GM12878 (cell line): ENCODE results near the gene OR6B3. TPM values are rescaled to one million over a fixed set of nuclear protein-coding genes. Genes with fewer than 3 reads are reported as not detected.

Experiments used
- ATAC-seq: fragments of 200-7000 bp; cut with Tn5 transposase; 3 replicates; pipeline ENCODE4 v1.9.1; 2020; ENCODE audit warnings: mild to moderate bottlenecking, moderate library complexity
- BruUV-seq: library from RNA; stranded (reverse); fragments of 400-500 nt; replicated peaks from 2 replicates; lab custom pipeline; 2021; lab: Mats Ljungman, UMichigan
- CTCF ChIA-PET: fragments of 300-600 bp; sonication (Branson Sonifier 250); formaldehyde crosslinking; extraction: SDS; loops from one replicate; lab custom pipeline; 2021; ENCODE audit warnings: inconsistent platforms; lab: Yijun Ruan, JAX
- POLR2A ChIA-PET: fragments of 350-600 bp; formaldehyde crosslinking; extraction: SDS; loops from one replicate; lab custom pipeline; 2021; ENCODE audit warnings: inconsistent platforms; lab: Charles Lee
- RAD21 ChIA-PET: fragments of 300-600 bp; sonication (Branson Sonifier 250); formaldehyde crosslinking; loops from one replicate; lab custom pipeline; 2023; ENCODE audit warnings: antibody characterized with exemption; ENCODE audit not compliant: unreplicated experiment; lab: Charles Lee
- SMC1A ChIA-PET: fragments of 300-600 bp; sonication (Branson Sonifier 250); formaldehyde crosslinking; loops from one replicate; lab custom pipeline; 2023; ENCODE audit not compliant: unreplicated experiment, uncharacterized antibody; lab: Charles Lee
- DNase-seq: peaks from one replicate; pipeline ENCODE4 v3.0.0-alpha.2; 2011; ENCODE audit warnings: low read depth, low spot score
- FAIRE-seq: peaks from 3 replicates; lab custom pipeline; 2011; peaks lifted over from hg19 to GRCh38; lab: Jason Lieb, UNC
- H2AFZ ChIP-seq: 2 replicates; pipeline ENCODE4 v1.6.0; 2011; ENCODE audit warnings: low read depth, low read length, control low read depth; ENCODE audit not compliant: control insufficient read depth
- H3K27ac ChIP-seq: 2 replicates; pipeline ENCODE4 v1.5.1; 2011; ENCODE audit warnings: control low read depth; ENCODE audit not compliant: control insufficient read depth, insufficient read depth
- H3K27me3 ChIP-seq, 2 experiments: replicated peaks in 1 of 2; 2 replicates each; pipeline versions ENCODE4 v1.6.0 to v1.6.1; 2011; ENCODE audit warnings: low read length in 1 of 2; ENCODE audit not compliant: control insufficient read depth in 2 of 2, insufficient read depth in 2 of 2
- H3K36me3 ChIP-seq, 2 experiments: 2 replicates each; pipeline ENCODE4 v1.5.1; 2011; ENCODE audit warnings: low read length in 1 of 2; ENCODE audit not compliant: control insufficient read depth in 2 of 2, insufficient read depth in 2 of 2
- H3K4me1 ChIP-seq: 2 replicates; pipeline ENCODE4 v1.6.1; 2011; ENCODE audit warnings: mild to moderate bottlenecking, low read length, moderate library complexity, mixed read lengths; ENCODE audit not compliant: control insufficient read depth, insufficient read depth
- H3K4me2 ChIP-seq: 2 replicates; pipeline ENCODE4 v1.6.0; 2011; ENCODE audit warnings: control low read depth; ENCODE audit not compliant: control insufficient read depth, insufficient read depth
- H3K4me3 ChIP-seq: fragments of 200-600 bp; sonication (generic); 2 replicates; pipeline ENCODE4 v1.5.1; 2016
- H3K79me2 ChIP-seq: 2 replicates; pipeline ENCODE4 v1.6.0; 2011; ENCODE audit warnings: low read length; ENCODE audit not compliant: control insufficient read depth, insufficient read depth
- H3K9ac ChIP-seq: 2 replicates; pipeline ENCODE4 v1.8.0; 2011; ENCODE audit warnings: low read length, control low read depth, mixed read lengths; ENCODE audit not compliant: control insufficient read depth, insufficient read depth
- H3K9me3 ChIP-seq: replicated peaks from 3 replicates; pipeline ENCODE4 v1.5.1; 2011; ENCODE audit warnings: mild to moderate bottlenecking, low read length; ENCODE audit not compliant: control insufficient read depth, insufficient read depth
- H4K20me1 ChIP-seq: 2 replicates; pipeline ENCODE4 v1.6.0; 2011; ENCODE audit not compliant: control insufficient read depth, insufficient read depth
- CHD1 ChIP-seq: IDR thresholded peaks from 2 replicates; pipeline ENCODE4 v1.6.1; 2012; ENCODE audit warnings: low read depth, low read length, improper control_type of control experiment
- MEF2B ChIP-seq: fragments of 450-650 bp; IDR thresholded peaks from 2 replicates; pipeline ENCODE4 v1.6.1; 2018; ENCODE audit warnings: mild to moderate bottlenecking, moderate library complexity; ENCODE audit not compliant: partially characterized antibody, poor library complexity, severe bottlenecking
- MTA2 ChIP-seq: fragments of 450-650 bp; IDR thresholded peaks from 2 replicates; pipeline ENCODE4 v1.6.1; 2016; ENCODE audit warnings: low read depth, mild to moderate bottlenecking, moderate library complexity
- MYC ChIP-seq: IDR thresholded peaks from 2 replicates; pipeline ENCODE4 v1.6.1; 2011; ENCODE audit warnings: mild to moderate bottlenecking, low read length, moderate library complexity, inconsistent platforms; ENCODE audit not compliant: insufficient read depth, insufficient replicate concordance, insufficient read length, severe bottlenecking
- NFIC ChIP-seq: IDR thresholded peaks from 2 replicates; pipeline ENCODE4 v1.6.1; 2012; ENCODE audit warnings: low read depth, mild to moderate bottlenecking, inconsistent platforms, low read length, moderate library complexity
- POU2F2 ChIP-seq: IDR thresholded peaks from 3 replicates; pipeline ENCODE4 v1.6.1; 2011; ENCODE audit warnings: low read depth, mild to moderate bottlenecking, low read length, borderline replicate concordance
- SREBF1 ChIP-seq: IDR thresholded peaks from 2 replicates; pipeline ENCODE4 v1.6.1; 2012; ENCODE audit warnings: mild to moderate bottlenecking, low read length
- SRF ChIP-seq, 2 experiments: IDR thresholded peaks; 2 replicates each; pipeline ENCODE4 v1.6.1; 2011; ENCODE audit warnings: low read depth in 2 of 2, low read length in 2 of 2, mild to moderate bottlenecking in 1 of 2, moderate library complexity in 1 of 2
- USF2 ChIP-seq: IDR thresholded peaks from 2 replicates; pipeline ENCODE4 v1.6.1; 2011; ENCODE audit warnings: low read depth, low read length, improper control_type of control experiment, borderline replicate concordance
- ZSCAN29 ChIP-seq: fragments of 450-650 bp; IDR thresholded peaks from 2 replicates; pipeline ENCODE4 v1.6.1; 2017; ENCODE audit warnings: mild to moderate bottlenecking, moderate library complexity
- WGBS: methylation state at CpG from one replicate; pipeline ENCODE4 v1.1.6; 2016; ENCODE audit warnings: low lambda C conversion rate; ENCODE audit not compliant: insufficient replicate concordance, insufficient coverage; ENCODE audit errors: missing lambda C conversion rate; 5-methylcytosine and 5-hydroxymethylcytosine counted together
- in situ Hi-C: fragments of 300-500 bp; cut with MboI; formaldehyde crosslinking; loops from 9 replicates; pipeline ENCODE4 v1.14.3; 2018; ENCODE audit warnings: mixed read lengths
- intact Hi-C: fragments of 100-400 bp; cut with micrococcal nuclease; formaldehyde crosslinking; loops from one replicate; pipeline ENCODE4 v1.14.2; 2022; ENCODE audit not compliant: unreplicated experiment
- polyA plus RNA-seq, 11 experiments: library from polyadenylated mRNA; depleted of rRNA in 4 of 11; unstranded in 6 of 11; stranded (reverse) in 5 of 11; fragments of >200 nt; fragmentation: Nextera tagmentation in 4 of 11; fragmentation: Illumina TruSeq in 1 of 11; extraction: Ambion mirVana in 4 of 11; extraction: Trizol in 1 of 11; gene quantifications; 1 replicate in 1 of 11; 2 replicates in 10 of 11; pipeline versions ENCODE4 v1.2.1 to v1.2.3, GENCODE V29; 2011 to 2016; ENCODE audit warnings: inconsistent platforms in 2 of 11, missing spikeins in 2 of 11, low read depth in 1 of 11
- total RNA-seq, 4 experiments: library from RNA; depleted of rRNA in 3 of 4; stranded (reverse); fragments of >200 nt in 3 of 4; fragmentation: Illumina TruSeq in 1 of 4; extraction: Trizol in 1 of 4; gene quantifications; 2 replicates each; pipeline versions ENCODE4 v1.2.1 to v1.2.3, GENCODE V29; 2013 to 2021
- TF ChIP-seq, protein P1 (sequence below): IDR thresholded peaks from 2 replicates; pipeline ENCODE4 v1.6.1; 2011; ENCODE audit warnings: borderline replicate concordance, low read depth, mild to moderate bottlenecking, moderate library complexity, mixed read lengths, low read length; ENCODE audit not compliant: insufficient read depth; ENCODE audit errors: extremely low read length

Gene OR6B3
- total and polyA plus RNA-seq, 10 of the 15 experiments (the other 5 are each of a cell fraction or from before 2014, with no cell fraction given): not detected

- 97% methylated on average over 11 of the region's 11 CpGs for WGBS
- in situ Hi-C loops (no loop called here), intact Hi-C loops (no loop called here)
- Histone ChIP-seq H3K79me2 (peaks cover 17% of the 10 kb centered on the region), H2AFZ (no peak overlapping the region), H3K4me3 (no peak overlapping the region), H3K9ac (no peak overlapping the region), H3K4me2 (no peak overlapping the region), H4K20me1 (peaks cover 4% of the 10 kb centered on the region; the same call in 1 of the 2 replicates), H3K36me3 (peaks cover 20 to 39% of the 10 kb centered on the region in 2 experiments), H3K9me3 (no peaks in the 10 kb centered on the region), H3K27me3 (no peaks in the 10 kb centered on the region), H3K4me1 (no peaks in the 10 kb centered on the region), H3K27ac (no peak overlapping the region)
- CTCF ChIA-PET: no interaction called here
- FAIRE-seq (no peak), ATAC-seq (no peak), DNase-seq (no peak)
- RAD21 ChIA-PET: no interaction called here
- TF ChIP-seq MYC (no peak), MTA2 (no peak), CHD1 (no peak), USF2 (no peak), SRF (IDR thresholded peaks at IDR 0.05; ENCODE audit: low read depth in 2 of 2, low read length in 2 of 2) (no peak), ZSCAN29 (no peak), SREBF1 (no peak), NFIC (no peak), POU2F2 (no peak), MEF2B (no peak)
- TF ChIP-seq, protein P1, sequence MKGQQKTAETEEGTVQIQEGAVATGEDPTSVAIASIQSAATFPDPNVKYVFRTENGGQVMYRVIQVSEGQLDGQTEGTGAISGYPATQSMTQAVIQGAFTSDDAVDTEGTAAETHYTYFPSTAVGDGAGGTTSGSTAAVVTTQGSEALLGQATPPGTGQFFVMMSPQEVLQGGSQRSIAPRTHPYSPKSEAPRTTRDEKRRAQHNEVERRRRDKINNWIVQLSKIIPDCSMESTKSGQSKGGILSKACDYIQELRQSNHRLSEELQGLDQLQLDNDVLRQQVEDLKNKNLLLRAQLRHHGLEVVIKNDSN: no peak
- SMC1A ChIA-PET: no interaction called here
- BruUV-seq: no TSS peak
- POLR2A ChIA-PET: no interaction called here
Measured at GRCh38 chr2:240018071-240018750, 35.1 kb downstream of the OR6B3 start.
